Pancreas (tissue), 10 donors: ENCODE results near the gene EXOC7. TPM values are rescaled to one million over a fixed set of nuclear protein-coding genes. Genes with fewer than 3 reads are reported as not detected.
A peak's percentile ranks its signal among the peaks of the same experiment; 100 is the strongest.
"Not testable (repeated sequence)": the region's sequence is repeated elsewhere in the genome, so short reads cannot be mapped to it uniquely, and the experiment has no call there.

Experiments used
- ATAC-seq, 4 donors: fragments of 200-7000 bp; cut with Tn5 transposase; one replicate each; pipeline versions ENCODE4 v1.8.0 to v1.9.1; 2020; ENCODE audit warnings: mild to moderate bottlenecking in 4 of 4, moderate library complexity in 4 of 4
- DNase-seq, 6 donors: peaks; one replicate each; pipeline ENCODE4 v3.0.0-alpha.2; 2020
- FAIRE-seq: peaks from 2 replicates; lab custom pipeline; 2012; peaks lifted over from hg19 to GRCh38; lab: Jason Lieb, UNC
- H3K27ac ChIP-seq, 4 donors: fragments of 200-600 bp; sonication (generic); 1 replicate in 3 of 4; 2 replicates in 1 of 4; pipeline versions ENCODE4 v1.5.0 to v1.8.0; 2020
- H3K27me3 ChIP-seq, 4 donors: fragments of 200-600 bp; one replicate each; pipeline ENCODE4 v1.8.0; 2021
- H3K36me3 ChIP-seq, 3 donors: fragments of 200-600 bp; sonication (generic) in 1 of 3; one replicate each; pipeline versions ENCODE4 v1.5.0 to v1.8.0; 2020 to 2021
- H3K4me1 ChIP-seq, 3 donors: fragments of 200-600 bp; one replicate each; pipeline ENCODE4 v1.8.0; 2021
- H3K4me3 ChIP-seq, 4 donors: fragments of 200-600 bp; sonication (generic) in 2 of 4; one replicate each; pipeline versions ENCODE4 v1.5.0 to v1.8.0; 2020 to 2021
- H3K9me3 ChIP-seq, 4 donors: fragments of 200-600 bp; one replicate each; pipeline ENCODE4 v1.8.0; 2021
- CTCF ChIP-seq, 4 donors: fragments of 200-600 bp; sonication (generic) in 3 of 4; IDR thresholded peaks; one replicate each; pipeline versions ENCODE4 v1.5.0 to v1.8.0; 2021; ENCODE audit warnings: antibody characterized with exemption in 4 of 4
- WGBS, 2 donors: extraction: QIAGEN DNeasy Blood & Tissue Kit; methylation state at CpG; one replicate each; pipeline ENCODE4 v1.1.7; 2013; 5-methylcytosine and 5-hydroxymethylcytosine counted together
- intact Hi-C, 3 donors: fragments of 100-400 bp; cut with DNase I; formaldehyde crosslinking; loops; one replicate each; pipeline versions ENCODE4 v1.11.1 to v1.14.2; 2022
- polyA plus RNA-seq, 2 donors: library from polyadenylated mRNA; stranded (reverse); fragments of 200-250 nt; gene quantifications; one replicate each; pipeline ENCODE4 v1.2.3, GENCODE V29; 2013
- total RNA-seq, 6 donors: library from RNA; stranded (reverse); fragmentation: NEBNext Ultra II Directional in 4 of 6; extraction: Animal tissue kit (Norgen Biotek cat#: 25700) in 4 of 6; gene quantifications; one replicate each; pipeline versions ENCODE4 v1.2.1 to v1.2.4, GENCODE V29; 2021 to 2023
- donor health status: healthy with polysubstance abuse.
- donor health status: DM: no; HTN: no; CAD: no; lungs with moderate emphysema.
- donor health status: DM: no; HTN: no; CAD: no.
- donor health status: control.
- donor health status: control.
- donor health status: Bipolar disorder and iron deficiency.
- donor health status: DM: yes; HTN: yes; CAD: no.
- donor health status: DM: no; HTN: no; CAD: no.
- donor health status: DM: no; HTN: no; CAD: no.
- donor health status: DM: yes; HTN: yes; CAD: no.

The EXOC7 gene
- total and polyA plus RNA-seq, 8 donors = 38.4 to 103 (median 56.6) TPM

- ATAC-seq = no peak
- 39 to 41% methylated on average over 17 of the region's 17 CpGs for WGBS, 2 donors
- FAIRE-seq = no peak
- Histone ChIP-seq H3K4me1 (peaks cover 0 to 8% (median 0%) of the 10 kb centered on the region in 3 donors), H3K27ac (no peak within 1 kb of the TSS), H3K36me3 (peaks cover 0 to 12% (median 0%) of the 10 kb centered on the region in 3 donors), H3K9me3 (no peaks in the 10 kb centered on the region), H3K4me3 (no peak within 1 kb of the TSS), H3K27me3 (peaks cover 0 to 30% (median 9%) of the 10 kb centered on the region in 4 donors)
- intact Hi-C loops = no loop called here
- no peak for TF ChIP-seq CTCF (IDR thresholded peaks at IDR 0.05)
- peak in 3 of 6 donors; percentile 38 to 59 (median 49) for DNase-seq
Measured at GRCh38 chr17:76078860-76079534, 24.6 kb downstream of the EXOC7 start, which contains the start of gene ZACN. TSS of gene ZACN (plus strand) at chr17:76079182. CDS start at chr17:76079265, 83 bp downstream.

- H3K4me1 ChIP-seq, H3K27ac ChIP-seq, H3K36me3 ChIP-seq, FAIRE-seq, H3K4me3 ChIP-seq, intact Hi-C loops, DNase-seq, ATAC-seq, H3K9me3 ChIP-seq: not testable (repeated sequence)
- 69 to 73% methylated on average over 5 of the region's 5 CpGs for WGBS, 2 donors
- peaks cover 0 to 30% (median 9%) of the 10 kb centered on the region in 4 donors for H3K27me3 ChIP-seq
Measured at GRCh38 chr17:76078370-76078769, 25.2 kb downstream of the EXOC7 start.

- TF ChIP-seq CTCF (IDR thresholded peaks at IDR 0.05) = no peak
- FAIRE-seq (no peak), DNase-seq (peak in 4 of 6 donors; percentile 63 to 67 (median 64)), ATAC-seq (peak; percentile 6 to 57 (median 52))
- H3K27me3 ChIP-seq = peaks cover 0 to 30% (median 9%) of the 10 kb centered on the region in 4 donors
- WGBS, 2 donors = 5 to 10% methylated on average over 11 to 12 of the region's 12 CpGs
- H3K27ac ChIP-seq = no peak overlapping the region
- intact Hi-C loops = no loop called here
- peaks cover 0 to under 1% (median 0%) of the 10 kb centered on the region in 3 donors for H3K36me3 ChIP-seq
- no peak overlapping the region for H3K4me3 ChIP-seq
- peaks cover 0 to 8% (median 0%) of the 10 kb centered on the region in 3 donors for H3K4me1 ChIP-seq
- no peaks in the 10 kb centered on the region for H3K9me3 ChIP-seq
Measured at GRCh38 chr17:76077584-76078110, 25.9 kb downstream of the EXOC7 start.

- H3K36me3 ChIP-seq = no peaks in the 10 kb centered on the region
- intact Hi-C loops = no loop called here
- 26 to 34% methylated on average over 81 to 82 of the region's 82 CpGs for WGBS, 2 donors
- ATAC-seq = no peak
- no peak overlapping the region for H3K4me3 ChIP-seq
- TF ChIP-seq CTCF (IDR thresholded peaks at IDR 0.05) = no peak
- no peaks in the 10 kb centered on the region for H3K9me3 ChIP-seq
- no peak for FAIRE-seq
- peaks cover 0 to 8% (median 0%) of the 10 kb centered on the region in 3 donors for H3K4me1 ChIP-seq
- DNase-seq = peak in 1 of 6 donors; percentile 66
- peaks cover 0 to 30% (median 9%) of the 10 kb centered on the region in 4 donors for H3K27me3 ChIP-seq
- H3K27ac ChIP-seq = no peak overlapping the region
Measured at GRCh38 chr17:76076765-76077583, 26.6 kb downstream of the EXOC7 start.

GRCh38 chr17:76076146-76076764 lies 27.3 kb downstream of the EXOC7 start:
- Histone ChIP-seq H3K27ac (no peak overlapping the region), H3K36me3 (no peaks in the 10 kb centered on the region), H3K9me3 (no peaks in the 10 kb centered on the region), H3K4me3 (no peak overlapping the region), H3K4me1 (peaks cover 0 to 9% (median 0%) of the 10 kb centered on the region in 3 donors), H3K27me3 (peaks cover 0 to 30% (median 9%) of the 10 kb centered on the region in 4 donors)
- 31 to 32% methylated on average over 41 of the region's 41 CpGs for WGBS, 2 donors
- intact Hi-C loops = no loop called here
- ATAC-seq (no peak), DNase-seq (peak in 1 of 6 donors; percentile 62), FAIRE-seq (no peak)
- TF ChIP-seq CTCF (IDR thresholded peaks at IDR 0.05) = no peak
